Astrocyte of the cerebellum (primary cell): ENCODE data around the gene KIFBP.
A peak's percentile ranks its signal among the peaks of the same experiment; 100 is the strongest.

Experiments
- DNase-seq: peaks from one replicate; pipeline ENCODE4 v3.0.0-alpha.2; 2011; ENCODE audit warnings: low read depth
- H3K4me3 ChIP-seq: 2 replicates; pipeline ENCODE4 v1.5.1; 2011; ENCODE audit warnings: mild to moderate bottlenecking, low read depth, low read length, moderate library complexity
- CTCF ChIP-seq: IDR thresholded peaks from 2 replicates; pipeline ENCODE4 v1.5.1; 2012; ENCODE audit warnings: low read length, low read depth, moderate library complexity, mild to moderate bottlenecking; ENCODE audit errors: missing control alignments
- in situ Hi-C: cut with HindIII; loops from 2 replicates; pipeline ENCODE4 v1.10.0; 2017; ENCODE audit warnings: low sequenced_read_pairs

KIFBP gene

GRCh38 chr10:69056536-69057260 is 68.1 kb downstream of the KIFBP start:
- in situ Hi-C loops = no loop called here
- no peak for DNase-seq
- no peak for TF ChIP-seq CTCF
- H3K4me3 ChIP-seq = no peak overlapping the region

GRCh38 chr10:69057261-69057950 is 68.8 kb downstream of the KIFBP start:
- no peak for TF ChIP-seq CTCF
- in situ Hi-C loops = no loop called here
- DNase-seq = no peak
- H3K4me3 ChIP-seq = no peak overlapping the region

GRCh38 chr10:69057951-69058297 is 69.3 kb downstream of the KIFBP start:
- no peak overlapping the region for H3K4me3 ChIP-seq
- no peak for TF ChIP-seq CTCF
- in situ Hi-C loops = no loop called here
- DNase-seq = no peak

- no peak for DNase-seq
- H3K4me3 ChIP-seq = no peak overlapping the region
- no peak for TF ChIP-seq CTCF
- in situ Hi-C loops = no loop called here
Observed at GRCh38 chr10:69060127-69060798, 71.7 kb downstream of the KIFBP start.

GRCh38 chr10:69061305-69062161 is 72.9 kb downstream of the KIFBP start:
- peak; percentile 50 for DNase-seq
- in situ Hi-C loops = no loop called here
- no peak for TF ChIP-seq CTCF
- no peak overlapping the region for H3K4me3 ChIP-seq

- no peak for TF ChIP-seq CTCF
- in situ Hi-C loops = no loop called here
- no peak for DNase-seq
- H3K4me3 ChIP-seq = no peak overlapping the region
Observed at GRCh38 chr10:69062901-69063300, 74.3 kb downstream of the KIFBP start.
